ENCODE results near the gene PDGFRB. TPM values are rescaled to one million over a fixed set of nuclear protein-coding genes. Genes with fewer than 3 reads are reported as not detected.

The PDGFRB gene
- total RNA-seq, 1 donor from 2014 or later: 108 TPM

DNA sequence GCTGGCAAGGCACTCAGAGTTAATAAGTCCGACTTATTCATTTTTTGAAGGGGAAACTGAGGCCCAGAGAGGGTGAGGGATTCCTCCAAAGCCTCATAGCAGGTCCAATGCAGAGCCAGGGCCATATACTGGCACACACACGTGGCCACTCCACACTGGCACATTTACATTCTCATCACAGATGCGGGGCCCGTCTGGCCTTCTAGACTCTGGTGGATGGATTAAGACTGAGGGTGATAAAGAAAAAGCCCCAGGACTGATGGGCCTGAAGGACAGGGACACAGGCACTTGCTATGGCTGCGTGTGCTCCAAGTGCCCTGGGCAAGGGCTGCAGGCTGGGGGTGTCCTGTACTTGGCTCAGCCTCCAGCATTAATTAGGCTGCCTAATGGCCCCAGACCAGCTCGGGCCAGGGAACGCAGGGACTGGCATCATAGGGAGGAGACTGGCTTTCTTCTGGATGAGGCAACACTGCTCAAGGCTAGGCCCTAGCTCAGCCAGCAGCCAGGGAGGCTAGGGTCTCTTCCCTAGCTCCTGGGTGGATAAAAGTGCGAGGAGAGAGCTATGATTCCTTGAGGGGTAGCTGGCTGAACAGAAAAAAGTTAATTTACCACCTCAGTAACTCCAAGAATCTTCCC is 40.8 kb downstream of the PDGFRB start:
- peak; percentile 17 for DNase-seq (ENCODE audit: low spot score)

DNA sequence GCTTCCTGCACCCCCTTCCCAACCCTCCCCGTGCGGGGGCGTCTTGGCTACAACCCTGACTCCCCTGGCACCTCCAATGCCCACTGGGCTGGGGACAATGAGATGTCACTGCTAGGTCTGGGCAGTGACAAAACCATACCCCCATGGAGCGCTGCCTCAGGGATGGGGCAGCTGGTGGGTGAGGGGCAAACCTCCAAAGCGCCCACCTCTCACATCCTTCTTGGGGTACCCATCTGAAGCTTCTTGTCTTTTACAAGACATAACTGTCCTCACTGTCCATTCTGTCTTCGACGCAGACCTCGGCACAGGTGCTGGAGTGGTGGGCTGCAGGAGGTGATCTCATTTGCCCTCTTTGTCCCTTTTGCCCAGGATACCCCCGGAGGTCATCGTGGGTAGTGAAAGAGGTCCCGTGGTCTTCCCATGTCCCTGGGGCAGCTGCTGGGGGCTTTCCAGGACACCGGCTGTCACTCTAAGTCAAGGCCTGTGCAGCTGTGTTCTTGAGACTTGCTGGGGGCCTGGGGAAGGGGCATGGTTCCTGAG is 41.5 kb downstream of the PDGFRB start:
- no peak for DNase-seq (ENCODE audit: low spot score)

DNA sequence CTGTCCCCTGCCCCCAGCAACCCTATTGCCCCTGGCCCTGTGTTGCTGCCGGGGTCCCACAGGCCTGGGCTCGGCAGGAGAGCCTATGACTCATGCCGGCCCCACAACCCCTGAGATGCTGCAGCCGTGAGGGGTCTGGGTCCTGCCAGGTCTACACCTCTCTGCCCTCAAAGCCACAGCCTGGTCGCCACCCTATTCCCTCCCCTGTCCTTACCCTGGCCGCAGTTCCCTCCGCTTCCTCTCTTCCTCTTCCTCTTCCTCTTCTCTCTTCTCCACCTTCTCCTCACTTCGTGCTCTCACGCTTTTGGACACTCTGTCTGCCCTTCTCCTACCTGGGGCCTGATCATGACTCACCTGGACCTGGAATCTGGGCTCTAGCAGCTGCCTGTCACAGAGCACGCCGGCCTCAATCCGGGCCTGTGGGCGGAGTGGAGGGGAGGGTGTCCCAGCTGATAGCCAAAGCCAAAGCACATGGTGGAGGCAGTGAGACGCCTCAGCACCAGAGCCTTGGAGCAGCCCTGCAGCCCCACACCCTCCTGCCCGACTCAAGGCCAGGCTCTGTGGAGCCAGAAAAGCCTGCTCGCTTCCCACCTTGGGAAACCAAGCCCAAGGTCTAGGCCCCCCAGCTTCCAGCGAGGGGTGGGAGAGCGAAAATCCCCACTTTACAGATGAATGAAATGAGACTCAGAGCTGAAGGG is 42.4 kb downstream of the PDGFRB start:
- no peak for DNase-seq (ENCODE audit: low spot score)

DNA sequence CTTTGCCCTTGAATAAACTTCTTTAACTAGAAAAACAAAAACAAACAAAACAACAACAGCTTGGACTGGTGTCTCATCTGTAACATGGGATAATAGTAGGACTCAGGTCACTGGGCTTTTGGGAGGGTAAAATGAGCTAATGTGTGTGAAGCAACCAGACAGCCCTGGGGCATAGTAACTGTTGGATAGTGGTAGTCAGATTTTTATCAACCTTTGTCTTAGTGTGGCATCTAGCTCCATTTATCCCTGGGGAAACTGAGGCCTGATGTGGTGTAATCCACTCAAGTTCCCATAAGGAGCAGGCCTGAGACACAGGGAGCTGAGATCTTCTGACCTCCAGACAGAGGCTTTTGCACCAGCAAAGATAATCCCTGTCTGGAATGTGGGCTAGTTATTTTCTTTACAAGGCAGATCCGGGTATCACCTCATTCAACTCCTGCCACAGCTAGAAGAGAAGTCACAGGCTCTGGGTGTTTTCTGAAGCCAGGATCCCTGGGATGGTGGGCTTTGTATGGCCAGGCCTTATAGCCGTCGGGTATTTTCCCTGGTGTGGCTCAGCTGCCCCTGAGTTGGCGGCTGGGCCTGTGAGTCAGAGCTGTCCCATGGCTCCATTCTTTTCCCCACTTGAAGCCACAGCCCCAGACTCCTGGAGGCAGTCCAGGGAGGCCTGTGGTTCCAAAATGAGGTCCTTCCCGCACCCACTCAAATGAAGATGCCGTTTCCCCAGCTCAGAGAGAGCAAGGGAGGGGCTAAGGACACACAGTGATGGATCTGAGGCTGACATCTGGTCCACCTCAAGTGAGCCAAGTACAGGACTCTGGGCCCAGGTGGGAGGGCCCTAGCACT is 43.2 kb downstream of the PDGFRB start:
- DNase-seq (ENCODE audit: low spot score): no peak

DNA sequence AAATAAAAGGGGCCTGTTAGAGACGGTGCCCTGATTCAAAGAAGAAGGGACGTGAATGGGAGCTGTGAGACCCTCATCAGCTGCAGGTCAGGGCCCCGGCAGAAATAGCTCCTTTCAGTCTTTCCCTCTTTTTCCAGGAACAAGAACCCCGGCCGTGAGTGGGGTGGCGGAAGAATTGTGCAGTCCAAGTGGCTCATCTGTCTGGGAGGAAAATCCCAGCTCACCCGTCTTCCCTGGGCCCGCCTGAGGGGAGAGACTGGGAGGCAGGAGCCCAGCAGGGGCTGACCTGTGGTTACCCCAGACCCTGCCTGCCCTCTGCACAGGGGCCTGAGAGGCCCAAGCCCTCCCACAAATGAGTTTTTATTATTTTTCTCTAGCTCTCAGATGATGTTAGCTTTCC is 44.5 kb downstream of the PDGFRB start:
- no peak for DNase-seq (ENCODE audit: low spot score)

DNA sequence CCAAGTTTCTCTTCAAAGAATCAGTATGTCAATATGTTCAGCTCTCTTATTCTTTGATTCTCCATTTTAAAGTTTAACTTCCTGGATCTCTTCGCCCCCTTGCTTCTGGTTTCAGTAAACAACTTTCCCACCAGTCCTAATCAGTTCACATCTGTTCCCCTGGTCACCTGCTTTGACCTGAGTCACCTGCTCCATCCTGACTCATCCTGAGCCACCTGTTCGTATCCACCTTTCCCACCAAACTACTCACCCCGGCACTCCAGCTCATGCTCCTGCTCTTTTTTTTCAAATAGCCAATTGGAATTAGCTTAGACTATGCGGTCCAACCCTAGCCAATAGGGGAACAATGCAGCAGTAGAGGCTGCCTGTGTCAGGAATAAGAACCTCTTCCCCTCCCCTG is 45.7 kb downstream of the PDGFRB start:
- no peak for DNase-seq (ENCODE audit: low spot score)

DNA sequence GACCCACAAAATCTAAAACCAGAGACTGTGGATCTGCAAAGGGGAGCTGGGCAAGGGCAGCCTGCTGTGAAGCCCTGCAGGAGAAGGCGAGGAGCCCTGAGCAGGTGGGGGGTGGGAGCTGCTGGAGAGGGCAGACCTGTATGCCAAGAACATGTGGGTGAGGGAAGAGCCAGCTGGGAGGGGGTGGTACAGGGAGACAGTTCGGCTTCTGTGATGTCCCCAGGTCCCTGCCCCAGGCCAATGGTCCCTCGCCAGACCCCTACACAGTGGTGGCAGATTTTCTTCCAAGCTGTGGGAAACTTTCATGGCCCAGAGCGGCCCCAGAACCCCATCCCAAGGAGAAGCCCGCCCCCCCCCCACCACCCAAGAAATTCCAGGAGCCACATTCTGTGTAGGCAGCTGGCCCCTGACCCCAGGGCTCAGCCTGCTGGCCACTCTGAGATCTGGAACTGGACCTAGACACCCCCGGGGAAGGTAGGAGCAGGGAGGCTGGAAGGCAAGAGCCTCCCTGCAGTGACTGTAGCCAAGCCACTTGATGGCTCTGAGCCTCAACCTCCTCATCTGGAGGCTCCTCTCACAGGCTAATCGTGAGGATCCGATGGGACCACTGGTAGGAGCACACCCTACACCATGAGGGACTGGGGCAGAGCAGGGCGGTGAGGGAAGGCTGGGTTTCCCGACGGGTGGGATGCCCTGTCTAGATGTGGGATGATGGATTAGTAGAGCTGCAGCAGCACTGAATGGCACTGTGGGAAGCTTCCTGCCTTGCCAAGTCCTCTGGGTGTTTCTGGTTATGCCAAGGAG is 46.7 kb downstream of the PDGFRB start:
- DNase-seq (ENCODE audit: low spot score): no peak

DNA sequence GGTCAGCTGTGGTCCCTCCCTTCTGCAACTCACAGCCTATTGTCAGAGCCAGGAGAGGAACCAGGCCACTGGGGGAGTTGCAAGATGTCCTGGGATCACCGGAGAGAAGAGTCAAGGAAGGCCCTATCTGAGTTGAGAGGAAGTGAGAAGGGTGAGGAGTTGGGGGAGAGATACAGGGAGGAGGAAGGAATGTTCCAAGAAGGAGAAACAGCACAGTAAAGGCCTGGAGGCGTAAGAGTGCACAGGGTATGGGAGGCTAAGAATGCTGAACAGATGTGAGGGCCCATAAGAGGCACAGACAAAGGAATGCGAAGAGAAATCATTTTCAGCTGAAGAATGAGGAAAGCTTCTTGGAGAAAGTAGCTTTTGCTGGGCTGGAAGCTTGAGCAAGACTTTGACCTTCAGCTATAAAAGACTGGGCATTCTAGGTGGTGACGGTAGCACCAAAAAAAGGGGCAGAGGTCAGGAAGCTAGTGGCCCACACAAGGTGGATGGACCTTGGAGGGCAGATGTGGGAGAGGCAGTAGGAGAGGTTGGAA is 47.7 kb downstream of the PDGFRB start:
- DNase-seq (ENCODE audit: low spot score): no peak

DNA sequence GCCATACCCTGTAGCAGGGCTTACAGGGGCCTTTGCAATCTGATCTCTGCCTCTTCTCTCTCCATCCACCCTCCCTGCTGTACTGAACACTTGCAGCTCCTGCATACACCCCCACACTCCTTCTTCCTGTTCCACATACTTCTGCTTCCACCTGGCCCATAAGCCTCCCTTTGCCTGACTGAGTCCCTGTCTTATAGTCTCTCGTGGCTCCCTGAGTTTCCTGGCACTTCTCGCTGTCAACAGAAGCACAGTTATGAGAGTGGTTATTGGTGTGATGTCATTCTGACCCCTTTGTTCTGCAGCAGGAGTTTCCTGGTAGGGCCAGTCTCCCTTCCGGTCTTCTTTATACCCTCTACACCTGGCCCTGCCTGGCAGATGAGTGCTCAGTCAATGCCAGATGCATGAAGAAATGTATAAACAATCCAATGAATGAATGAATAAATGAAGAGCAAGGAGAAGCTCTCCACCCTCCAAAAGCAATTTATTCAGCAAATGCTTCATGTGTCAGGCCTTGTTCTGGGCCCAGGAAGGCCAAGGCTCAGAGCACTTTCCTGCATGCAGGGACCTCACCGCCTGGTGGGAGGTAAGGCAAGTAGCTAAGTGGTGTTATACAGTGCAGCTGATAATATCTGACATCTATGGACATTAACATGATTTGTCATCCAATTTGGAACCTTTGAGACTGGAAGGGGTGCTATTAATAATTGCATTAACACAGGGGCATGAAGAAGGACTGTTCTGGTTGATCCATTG is 48.8 kb downstream of the PDGFRB start:
- DNase-seq (ENCODE audit: low spot score): no peak

DNA sequence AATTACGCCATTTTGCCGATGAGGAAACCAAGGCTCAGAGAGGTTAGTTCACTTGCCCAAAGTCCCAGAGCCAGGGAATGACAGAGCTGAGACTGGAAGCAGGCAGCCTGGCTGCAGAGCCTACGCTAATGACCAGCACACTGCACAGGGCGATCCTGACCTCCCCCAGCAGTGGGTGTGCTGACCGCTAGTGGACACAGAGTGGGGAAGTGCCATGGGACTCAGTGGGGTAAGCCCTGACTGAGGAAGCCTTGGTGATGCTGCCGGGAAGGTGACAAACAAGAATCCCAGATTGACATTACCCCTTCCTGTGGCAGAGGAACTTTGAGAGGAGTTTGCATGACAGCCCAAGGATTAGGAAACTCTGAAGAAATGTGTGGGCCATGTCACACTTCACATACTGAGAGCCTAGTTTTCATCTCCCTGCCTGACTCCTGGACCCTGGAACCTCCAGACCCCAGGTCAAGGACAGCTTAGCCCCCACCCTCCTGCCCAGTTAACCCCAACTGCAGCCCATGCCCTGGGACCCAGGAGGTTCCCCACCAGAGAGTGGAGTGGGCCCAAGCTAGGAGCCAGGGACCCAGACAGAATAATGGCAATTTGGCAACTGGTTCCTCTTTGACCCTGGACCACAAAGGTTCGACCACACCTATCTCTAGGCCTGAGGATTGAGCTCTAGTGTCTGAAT is 49.6 kb downstream of the PDGFRB start:
- no peak for DNase-seq (ENCODE audit: low spot score)

DNA sequence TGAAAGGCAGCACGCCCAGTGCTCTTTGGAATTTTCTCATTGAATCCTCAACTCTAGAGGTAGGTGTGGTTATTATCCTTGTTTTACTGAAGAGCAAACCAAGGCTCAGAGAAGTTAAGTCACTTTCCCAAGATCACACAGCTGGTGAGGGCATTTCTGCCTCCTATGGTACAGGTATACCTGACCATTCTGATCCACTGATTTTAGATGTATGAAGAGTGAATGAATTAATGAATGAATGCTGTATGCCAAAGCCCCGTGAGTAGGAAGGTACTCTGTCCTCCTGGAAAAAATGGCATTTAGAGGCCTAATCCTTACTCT is 51.1 kb downstream of the PDGFRB start:
- no peak for DNase-seq (ENCODE audit: low spot score)

DNA sequence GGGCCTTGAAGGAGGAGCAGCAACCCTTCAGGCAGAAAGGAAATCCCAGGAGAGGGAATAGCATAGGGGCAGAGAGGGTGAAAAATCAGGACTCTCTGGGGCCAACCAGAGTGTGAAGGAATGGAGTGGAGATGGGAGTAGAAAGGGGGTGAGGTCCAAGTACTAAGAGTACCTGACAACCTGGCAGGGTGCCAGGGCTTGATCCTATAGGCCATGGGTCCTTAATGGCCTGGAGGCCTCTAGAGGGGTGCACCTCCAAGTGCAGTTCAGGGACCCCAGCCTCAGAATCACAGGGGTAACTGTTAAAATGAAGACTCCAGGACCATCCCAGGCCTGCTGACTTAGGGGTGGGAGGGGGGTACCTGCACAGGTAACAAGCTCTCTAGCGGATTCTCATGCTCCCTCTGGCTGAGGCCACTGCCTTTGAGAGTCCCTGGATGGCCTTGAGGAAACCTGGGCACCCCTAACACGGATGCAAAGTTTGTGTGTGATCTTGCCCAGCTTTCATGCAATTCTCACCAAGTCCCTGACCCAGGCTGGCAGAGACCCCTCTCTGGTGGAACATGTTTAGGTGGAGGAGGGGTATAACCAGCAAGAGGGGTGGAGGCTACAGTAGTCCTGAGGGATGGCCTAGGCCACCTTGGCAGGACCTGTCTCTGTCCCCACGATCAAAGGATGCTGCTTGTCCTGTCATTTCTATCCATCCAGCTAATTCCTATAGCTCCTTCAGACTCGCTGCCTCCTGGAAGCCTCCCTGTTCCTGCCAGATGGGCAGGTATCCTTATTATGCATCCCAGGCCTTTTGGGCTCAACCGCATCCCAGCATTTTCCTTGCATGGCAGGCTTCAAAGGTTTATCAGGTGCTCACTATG is 51.7 kb downstream of the PDGFRB start:
- no peak for DNase-seq (ENCODE audit: low spot score)

DNA sequence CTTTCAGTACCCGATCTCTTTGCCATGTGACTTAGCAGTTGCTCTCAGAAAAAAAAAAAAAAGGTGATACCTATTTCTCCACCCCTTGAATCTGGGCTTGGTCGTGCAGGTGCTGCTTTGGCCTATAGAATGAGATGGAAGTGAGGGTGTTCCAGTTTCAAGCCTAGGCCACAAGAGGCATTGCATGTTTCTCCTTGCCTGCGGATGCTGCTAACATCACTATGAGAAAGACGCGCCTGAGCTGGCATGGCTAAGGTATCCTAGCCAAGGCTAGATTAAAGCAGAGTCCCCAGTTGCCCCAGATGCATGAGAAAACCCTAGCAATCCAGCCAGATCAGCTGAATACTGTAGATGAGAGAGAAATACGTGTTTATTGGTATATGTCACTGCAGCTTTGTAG is 54.6 kb downstream of the PDGFRB start:
- DNase-seq (ENCODE audit: low spot score): no peak

DNA sequence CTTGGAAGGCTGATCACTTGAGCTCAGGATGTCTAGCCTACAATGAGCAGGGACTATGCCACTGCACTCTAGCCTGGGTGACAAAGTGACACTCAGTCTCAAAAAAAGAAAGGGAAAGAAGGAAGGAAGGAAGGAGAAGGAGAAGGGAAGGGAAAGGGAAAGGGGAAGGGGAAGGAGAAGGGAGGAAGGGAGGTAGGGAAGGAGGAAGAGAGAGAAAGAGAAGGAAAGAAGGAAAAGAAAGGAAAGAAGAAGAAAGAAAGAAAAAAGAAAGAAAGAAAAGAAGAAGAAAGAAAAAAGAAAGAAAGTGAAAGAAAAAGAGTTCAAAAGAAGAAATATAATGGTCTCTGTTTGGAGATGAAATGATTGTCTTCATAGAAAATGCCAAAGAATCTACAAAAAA is 58.5 kb downstream of the PDGFRB start:
- no peak for DNase-seq (ENCODE audit: low spot score)

DNA sequence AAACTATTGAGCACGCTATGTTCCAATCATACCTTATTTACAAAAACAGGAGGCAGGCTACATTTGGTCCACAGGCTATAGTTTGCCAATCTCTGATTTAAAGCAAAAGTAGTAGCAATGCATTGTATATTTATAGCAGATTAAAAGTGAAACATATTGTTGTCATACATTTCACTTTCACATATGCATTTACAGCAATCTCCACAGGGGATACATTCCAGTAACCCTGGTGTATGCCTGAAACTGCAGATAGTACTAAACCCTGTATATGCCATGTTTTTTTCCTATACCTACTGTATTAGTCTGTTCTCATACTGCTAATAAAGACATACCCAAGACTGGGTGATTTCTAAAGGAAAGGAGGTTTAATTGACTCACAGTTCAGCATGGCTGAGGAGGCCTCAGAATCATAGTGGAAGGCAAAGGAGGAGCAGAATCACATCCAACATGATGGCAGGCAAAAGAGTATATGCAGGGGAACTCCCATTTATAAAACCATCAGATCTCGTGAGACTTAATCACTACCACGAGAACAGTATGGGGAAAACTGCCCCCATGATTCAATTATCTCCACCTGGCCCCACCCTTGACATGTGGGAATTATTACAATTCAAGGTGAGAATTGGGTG is 63.4 kb downstream of the PDGFRB start:
- DNase-seq (ENCODE audit: low spot score): no peak

DNA sequence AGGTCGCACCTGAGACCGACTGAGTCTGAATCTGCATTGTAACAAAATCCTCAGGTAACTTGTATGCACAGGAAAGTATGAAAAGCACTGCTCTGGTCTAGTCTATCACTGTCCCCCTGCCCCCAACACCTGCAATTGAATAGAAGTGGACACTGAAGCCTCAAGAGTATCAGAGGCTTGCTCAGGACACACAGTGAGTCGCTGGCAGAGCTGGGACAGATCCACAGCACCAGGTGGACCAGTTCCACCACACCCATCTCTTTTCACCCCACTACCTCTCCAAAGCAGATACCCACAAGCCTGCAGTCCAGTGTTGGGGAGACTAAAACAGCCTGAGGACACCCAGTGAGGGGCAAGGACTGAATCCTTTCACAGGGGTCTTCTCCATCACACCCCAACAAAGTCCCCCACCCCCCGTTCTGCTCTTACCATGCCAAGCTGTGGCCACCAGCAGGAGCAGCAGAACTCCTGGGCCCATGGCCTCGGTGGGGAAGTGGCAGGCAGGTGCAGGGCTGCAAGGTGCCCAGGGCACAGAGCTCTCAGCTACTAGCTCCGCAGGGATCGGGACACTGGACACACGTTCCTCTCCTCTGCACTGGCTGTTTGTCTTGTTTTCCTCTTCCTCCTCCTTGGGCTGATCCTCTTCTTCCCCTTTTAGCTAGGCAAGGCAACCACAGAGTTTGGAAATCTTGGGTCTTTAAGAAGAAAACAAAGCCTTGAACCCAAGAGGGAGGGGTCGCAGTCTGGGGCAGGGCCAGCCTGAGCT is 69.5 kb downstream of the PDGFRB start, which contains the start of gene CSF1R:
CSF1R (minus strand) TSS at position 605 of the 766 bp plus-strand sequence; CDS start at position 478, 127 bp downstream.
- peak; percentile 39 for DNase-seq (ENCODE audit: low spot score)

DNA sequence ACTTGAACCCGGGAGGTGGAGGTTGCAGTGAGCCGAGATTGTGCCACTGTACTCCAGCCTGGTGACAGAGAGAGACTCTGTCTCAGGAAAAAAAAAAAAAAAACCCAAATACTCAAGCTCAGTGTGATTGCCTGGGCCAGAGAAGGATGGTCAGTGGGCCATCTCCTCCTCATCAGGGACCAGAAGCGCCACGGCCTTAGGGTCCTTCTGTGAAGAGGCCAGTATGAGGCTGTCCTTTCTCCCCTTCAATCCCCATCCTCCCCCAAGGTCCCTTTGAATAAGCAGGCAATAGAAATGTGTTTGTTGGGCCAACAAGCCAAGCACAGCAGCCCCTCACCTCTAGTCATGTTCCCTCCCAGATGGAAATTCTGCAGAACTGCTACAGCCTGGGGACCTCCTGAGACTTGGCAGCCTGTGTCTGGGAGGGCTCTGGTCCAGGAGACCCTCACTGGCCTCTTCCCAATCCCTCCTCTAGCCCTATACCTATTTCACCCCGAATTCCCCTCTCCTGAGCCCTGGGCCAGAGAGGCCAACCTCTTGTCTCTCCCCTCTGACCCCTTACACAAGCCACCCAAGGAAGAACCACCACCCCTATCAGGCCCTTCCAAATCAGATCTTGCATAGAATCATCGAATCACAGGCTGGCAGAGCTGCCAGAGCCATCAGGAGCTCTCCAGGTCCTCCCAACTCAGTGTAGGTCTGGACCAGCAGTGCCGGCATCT is 70.3 kb downstream of the PDGFRB start:
- DNase-seq (ENCODE audit: low spot score): peak; percentile 29

Data from ureter (tissue), 1 donor.